MM.1S (cell line): ENCODE results near the gene PINK1.

Experiments used
- DNase-seq: peaks from one replicate; pipeline ENCODE4 v3.0.0-alpha.2; 2015
- H2AFZ ChIP-seq: fragments of 300-600 bp; sonication (generic); 2 replicates; pipeline ENCODE4 v1.6.0; 2016; ENCODE audit warnings: antibody characterized with exemption, low read length
- H3F3A ChIP-seq: fragments of 300-600 bp; sonication (generic); 2 replicates; pipeline ENCODE4 v1.6.1; 2016; ENCODE audit warnings: mild to moderate bottlenecking, antibody characterized with exemption, low read length, moderate library complexity, mixed read lengths; ENCODE audit not compliant: insufficient read depth
- H3K27ac ChIP-seq: fragments of 300-600 bp; sonication (generic); 2 replicates; pipeline ENCODE4 v1.5.1; 2016; ENCODE audit warnings: mild to moderate bottlenecking, low read length
- H3K27me3 ChIP-seq: fragments of 300-600 bp; sonication (generic); replicated peaks from 2 replicates; pipeline ENCODE4 v1.6.0; 2016; ENCODE audit warnings: low read length; ENCODE audit not compliant: insufficient read depth
- H3K36me3 ChIP-seq: fragments of 300-600 bp; sonication (generic); replicated peaks from 2 replicates; pipeline ENCODE4 v1.6.1; 2016; ENCODE audit warnings: mild to moderate bottlenecking, low read length, mixed read lengths; ENCODE audit not compliant: insufficient read depth
- H3K4me1 ChIP-seq: fragments of 300-600 bp; sonication (generic); 2 replicates; pipeline ENCODE4 v1.6.1; 2016; ENCODE audit warnings: low read length, mixed read lengths
- H3K4me2 ChIP-seq: fragments of 300-600 bp; sonication (generic); 2 replicates; pipeline ENCODE4 v1.6.0; 2016; ENCODE audit warnings: low read depth, low read length
- H3K4me3 ChIP-seq: fragments of 300-600 bp; sonication (generic); 2 replicates; pipeline ENCODE4 v1.5.1; 2016; ENCODE audit warnings: low read length, mixed read lengths
- H3K79me2 ChIP-seq: fragments of 300-600 bp; sonication (generic); 2 replicates; pipeline ENCODE4 v1.6.1; 2016; ENCODE audit warnings: mixed run types, low read length, mixed read lengths
- H3K9ac ChIP-seq: fragments of 300-600 bp; sonication (generic); 2 replicates; pipeline ENCODE4 v1.6.1; 2016; ENCODE audit warnings: low read length, mixed read lengths
- H3K9me2 ChIP-seq: fragments of 300-600 bp; sonication (generic); replicated peaks from 2 replicates; pipeline ENCODE4 v1.6.1; 2016; ENCODE audit warnings: mild to moderate bottlenecking, low read length, mixed read lengths; ENCODE audit not compliant: insufficient read depth
- H3K9me3 ChIP-seq: fragments of 300-600 bp; sonication (generic); replicated peaks from 2 replicates; pipeline ENCODE4 v1.6.1; 2016; ENCODE audit warnings: mild to moderate bottlenecking, low read length, mixed read lengths; ENCODE audit not compliant: insufficient read depth
- H4K20me1 ChIP-seq: fragments of 300-600 bp; sonication (generic); 2 replicates; pipeline ENCODE4 v1.6.1; 2016; ENCODE audit warnings: mild to moderate bottlenecking, low read length, moderate library complexity, mixed read lengths; ENCODE audit not compliant: insufficient read depth
- CTCF ChIP-seq: fragments of 300-600 bp; sonication (generic); IDR thresholded peaks from 2 replicates; pipeline ENCODE4 v1.5.1; 2016; ENCODE audit warnings: antibody characterized with exemption, low read length, mixed read lengths
- EZH2 ChIP-seq: fragments of 300-600 bp; sonication (generic); optimal IDR thresholded peaks from 2 replicates; pipeline ENCODE3; 2017; ENCODE audit warnings: low read depth, mild to moderate bottlenecking, antibody characterized with exemption, low read length, mixed read lengths
- EZH2phosphoT487 ChIP-seq: fragments of 300-600 bp; sonication (generic); IDR thresholded peaks from 2 replicates; pipeline ENCODE4 v1.6.1; 2018; ENCODE audit warnings: antibody characterized with exemption, low read length

The PINK1 gene

GRCh38 chr1:20625176-20626097, 7.8 kb upstream of the PINK1 start:
- no peaks in the 10 kb centered on the region for H3K4me1 ChIP-seq
- no peaks in the 10 kb centered on the region for H3K79me2 ChIP-seq
- H4K20me1 ChIP-seq, result no peaks in the 10 kb centered on the region
- no peaks in the 10 kb centered on the region for H3K9me3 ChIP-seq
- no peaks in the 10 kb centered on the region for H3F3A ChIP-seq
- no peak overlapping the region for H3K9ac ChIP-seq
- no peak overlapping the region for H3K4me2 ChIP-seq
- H3K27me3 ChIP-seq, result peaks cover 35% of the 10 kb centered on the region
- no peaks in the 10 kb centered on the region for H3K36me3 ChIP-seq
- DNase-seq, result no peak
- H3K27ac ChIP-seq, result no peak overlapping the region
- no peak overlapping the region for H2AFZ ChIP-seq
- TF ChIP-seq EZH2phosphoT487, result no peak
- TF ChIP-seq CTCF, result no peak
- no peak for TF ChIP-seq EZH2
- H3K9me2 ChIP-seq, result no peaks in the 10 kb centered on the region
- H3K4me3 ChIP-seq, result no peak overlapping the region

GRCh38 chr1:20626098-20626427, 7.2 kb upstream of the PINK1 start:
- H3K27ac ChIP-seq, result no peak overlapping the region
- H3K4me2 ChIP-seq, result no peak overlapping the region
- H2AFZ ChIP-seq, result no peak overlapping the region
- H4K20me1 ChIP-seq, result no peaks in the 10 kb centered on the region
- no peaks in the 10 kb centered on the region for H3K36me3 ChIP-seq
- no peaks in the 10 kb centered on the region for H3F3A ChIP-seq
- peaks cover 41% of the 10 kb centered on the region for H3K27me3 ChIP-seq
- no peaks in the 10 kb centered on the region for H3K9me3 ChIP-seq
- H3K9me2 ChIP-seq, result no peaks in the 10 kb centered on the region
- no peaks in the 10 kb centered on the region for H3K4me1 ChIP-seq
- H3K79me2 ChIP-seq, result no peaks in the 10 kb centered on the region
- H3K4me3 ChIP-seq, result no peak overlapping the region
- DNase-seq, result no peak
- TF ChIP-seq CTCF (no peak), EZH2 (no peak), EZH2phosphoT487 (no peak)
- no peak overlapping the region for H3K9ac ChIP-seq

GRCh38 chr1:20626524-20626923, 6.7 kb upstream of the PINK1 start:
- TF ChIP-seq EZH2phosphoT487, result no peak
- no peak for TF ChIP-seq CTCF
- TF ChIP-seq EZH2, result no peak
- no peaks in the 10 kb centered on the region for H3K9me2 ChIP-seq
- H3K27ac ChIP-seq, result no peak overlapping the region
- no peak overlapping the region for H3K9ac ChIP-seq
- H4K20me1 ChIP-seq, result no peaks in the 10 kb centered on the region
- H3K27me3 ChIP-seq, result peaks cover 46% of the 10 kb centered on the region
- DNase-seq, result no peak
- H2AFZ ChIP-seq, result no peak overlapping the region
- no peaks in the 10 kb centered on the region for H3K4me1 ChIP-seq
- H3K36me3 ChIP-seq, result no peaks in the 10 kb centered on the region
- no peaks in the 10 kb centered on the region for H3F3A ChIP-seq
- no peaks in the 10 kb centered on the region for H3K9me3 ChIP-seq
- H3K4me3 ChIP-seq, result no peak overlapping the region
- H3K4me2 ChIP-seq, result no peak overlapping the region
- no peaks in the 10 kb centered on the region for H3K79me2 ChIP-seq
